Fibroblast of upper back skin (primary cell): Measurements from ENCODE around the gene GASK1B.

Experiments
- DNase-seq: peaks from one replicate; pipeline ENCODE4 v3.0.0-alpha.2; 2013

GASK1B gene

DNA sequence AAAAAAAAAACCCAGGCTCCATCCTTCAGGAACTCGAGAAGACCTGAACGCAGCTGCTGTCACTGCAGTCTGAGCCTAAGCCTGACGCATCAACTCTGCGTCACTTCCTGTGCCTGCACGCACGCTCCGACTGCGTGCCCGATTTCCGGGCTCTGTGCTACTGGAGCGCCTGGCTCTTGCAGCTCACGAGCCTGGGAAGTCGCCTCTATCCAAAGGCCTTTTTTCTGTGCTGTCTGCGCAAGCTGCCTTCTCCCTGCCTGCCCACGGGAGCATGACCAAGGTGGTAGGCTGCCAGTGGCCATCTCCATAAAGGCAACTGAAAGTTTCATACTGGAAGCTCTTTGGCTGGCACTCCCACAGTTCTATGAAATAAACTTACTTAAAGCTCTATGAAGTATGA, 9.9 kb upstream of the GASK1B start:
- DNase-seq, result no peak

DNA sequence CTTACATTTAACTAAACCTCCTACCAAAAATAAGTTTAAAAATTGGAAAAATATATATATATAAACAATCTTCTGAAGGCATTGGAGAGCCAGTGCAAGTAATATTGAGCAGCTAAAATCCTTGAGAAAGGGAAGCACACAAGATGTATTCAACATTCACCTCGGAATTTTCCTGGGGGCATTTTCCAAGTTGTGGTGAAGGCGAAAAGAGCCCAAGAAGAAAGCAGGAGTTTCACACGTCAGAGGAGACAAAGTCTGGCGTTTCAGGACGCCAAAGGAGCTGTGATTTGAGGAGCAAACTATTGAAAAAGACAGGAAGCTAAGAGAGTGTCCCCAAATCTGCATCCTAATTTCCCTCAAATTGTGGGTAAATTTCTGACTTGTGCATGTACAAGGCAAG, 9.1 kb upstream of the GASK1B start:
- DNase-seq, result no peak

DNA sequence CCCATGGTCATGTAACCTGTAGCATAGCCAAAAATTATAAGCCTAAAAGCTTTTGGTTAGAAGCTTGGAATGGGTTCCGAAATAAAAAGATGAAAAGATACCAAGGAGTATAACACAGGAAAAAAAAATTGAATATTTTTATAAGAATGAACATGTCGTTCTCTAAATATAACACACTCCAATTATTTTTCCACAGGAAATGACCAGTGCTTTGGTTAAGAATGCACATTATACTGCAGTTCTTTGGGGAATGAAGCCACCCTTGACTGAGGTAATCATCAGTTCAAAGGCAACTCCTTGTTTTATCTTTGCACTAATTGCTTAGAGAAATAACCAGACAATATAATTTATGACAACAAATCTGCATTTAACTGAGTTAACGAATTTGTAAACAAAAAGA, 6.6 kb upstream of the GASK1B start:
- DNase-seq, result no peak

DNA sequence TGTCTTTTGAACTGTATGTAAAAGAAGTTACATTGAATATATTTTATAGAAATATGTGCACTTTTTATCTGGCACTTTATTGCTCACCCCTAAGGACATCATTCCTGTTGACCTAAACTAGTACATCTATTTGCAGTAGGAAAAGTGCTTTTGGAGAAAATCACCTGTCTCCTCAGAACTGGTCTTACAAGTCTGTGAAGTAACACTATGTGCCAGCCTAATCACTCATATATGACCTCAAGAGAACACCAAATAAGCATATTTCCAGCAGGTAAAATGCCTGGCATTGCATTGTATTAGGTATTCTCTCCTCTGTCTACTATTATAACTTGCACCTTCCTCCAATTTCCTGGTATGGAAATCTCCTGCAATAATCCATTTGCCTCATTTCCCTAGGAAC, 4.0 kb upstream of the GASK1B start:
- no peak for DNase-seq

DNA sequence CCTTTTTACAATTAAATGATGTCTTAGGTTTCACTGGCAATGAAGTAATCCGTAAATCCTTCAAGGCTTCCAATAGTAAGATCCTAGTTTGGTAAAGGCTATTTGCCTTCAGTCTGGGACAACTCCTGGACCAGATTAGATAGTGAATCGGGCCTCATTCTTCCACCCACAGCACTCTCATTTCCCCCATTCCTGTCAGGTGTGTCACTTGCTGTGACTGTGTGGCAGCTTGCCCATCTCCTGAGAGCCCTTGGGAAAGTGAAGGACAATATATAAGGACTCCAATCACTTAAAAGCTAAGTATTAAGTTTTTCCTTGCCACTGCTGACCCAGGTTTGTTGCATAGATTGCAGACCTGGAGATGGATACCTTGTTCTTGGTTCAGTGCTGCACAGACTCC, 3.3 kb upstream of the GASK1B start:
- peak; percentile 41 for DNase-seq

DNA sequence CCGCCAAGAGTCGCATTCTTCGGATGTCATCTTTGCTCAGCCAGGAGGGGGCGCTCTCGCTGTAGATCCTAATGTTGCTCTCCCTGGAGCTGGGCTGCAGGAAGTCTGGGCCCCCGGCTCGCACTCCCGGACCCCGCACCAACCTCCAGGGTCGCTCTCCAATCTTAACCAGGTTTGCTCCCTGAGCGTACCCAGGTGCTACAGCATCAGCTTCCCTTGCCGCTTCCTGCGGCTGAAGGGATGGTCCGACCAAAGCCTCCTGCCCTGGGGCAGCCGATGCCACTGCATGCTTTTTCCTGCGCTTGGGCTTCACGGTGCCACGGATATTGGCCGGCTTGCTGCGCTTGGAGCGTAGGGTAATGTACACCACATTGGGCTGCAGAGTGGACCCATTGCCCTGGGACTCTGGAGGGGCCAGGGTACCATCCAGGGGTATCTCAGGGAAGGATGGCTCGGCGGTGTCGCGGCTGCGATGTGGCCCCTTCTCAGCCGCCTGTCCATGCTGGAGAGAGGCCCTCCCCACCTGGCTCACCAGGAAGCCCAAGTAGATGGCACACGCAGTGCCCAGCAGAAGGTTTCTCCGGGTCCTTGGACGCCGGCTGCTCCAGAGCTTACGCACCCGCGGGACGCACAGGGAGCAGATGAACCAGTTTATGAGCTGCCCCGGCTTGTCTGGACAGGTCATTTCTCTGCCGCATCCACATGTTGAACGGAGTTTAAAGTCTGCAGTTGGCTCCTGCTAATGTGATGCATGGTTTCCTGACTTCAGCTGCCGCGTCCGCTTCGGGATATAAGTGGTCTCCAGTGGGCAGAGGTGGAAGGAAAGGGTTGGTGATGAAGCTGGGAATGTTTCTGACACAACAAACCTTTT, 1.9 kb downstream of the GASK1B start:
- peak; percentile 58 for DNase-seq

DNA sequence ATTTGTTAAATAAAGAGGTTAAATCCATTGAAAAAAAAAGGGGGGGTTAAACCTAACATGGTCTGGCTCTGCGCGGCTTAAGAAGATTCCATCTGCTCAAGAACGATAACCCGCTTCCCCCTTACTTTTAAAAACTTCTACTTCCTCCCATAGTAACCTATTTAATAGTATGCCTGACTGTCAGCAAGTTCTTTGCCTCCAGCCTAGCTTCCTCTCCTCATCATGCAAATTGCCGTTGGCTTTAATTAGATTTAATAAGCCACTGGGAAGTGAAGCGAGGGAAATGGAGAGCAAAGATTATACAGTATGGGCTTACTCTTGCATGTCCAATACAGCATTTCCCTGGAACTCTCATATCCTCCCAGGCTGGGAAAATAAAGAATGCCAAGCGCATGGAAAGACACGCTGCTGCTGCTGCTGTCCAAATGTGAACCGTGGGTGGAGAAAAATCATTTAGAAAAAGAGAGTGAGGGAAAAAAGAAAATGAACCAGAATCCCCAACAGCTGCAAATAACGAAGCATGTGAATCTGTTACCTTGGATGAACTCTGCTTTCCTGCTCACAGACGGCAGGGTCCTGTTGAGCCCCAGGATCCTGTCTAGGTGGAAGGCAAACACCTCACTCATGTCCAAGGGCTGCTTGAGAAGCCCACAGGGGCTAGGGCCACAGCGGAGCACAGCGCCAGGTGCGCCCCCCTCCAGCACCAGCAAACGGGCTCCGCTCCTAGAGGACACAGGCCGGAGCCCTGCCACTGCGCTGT, 2.7 kb downstream of the GASK1B start:
- DNase-seq, result peak; percentile 48

DNA sequence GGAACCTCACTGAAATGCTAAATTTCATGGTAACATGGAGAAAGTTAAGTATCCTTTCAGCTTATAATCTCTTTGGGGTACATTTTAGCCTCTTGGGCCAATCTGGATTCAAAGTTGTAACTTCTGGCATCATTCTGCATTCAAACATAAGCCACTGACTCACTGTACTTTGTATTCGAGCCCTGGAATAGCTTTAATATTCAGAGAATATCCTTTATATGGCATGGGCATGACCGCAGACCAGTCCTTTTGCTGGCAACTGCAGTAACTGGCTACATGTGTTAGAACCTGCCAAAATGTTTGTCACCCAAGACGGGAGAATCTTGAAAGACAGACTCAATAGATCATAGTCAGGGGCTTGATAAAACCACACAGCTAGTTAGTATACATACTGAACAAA, 3.3 kb downstream of the GASK1B start:
- no peak for DNase-seq

DNA sequence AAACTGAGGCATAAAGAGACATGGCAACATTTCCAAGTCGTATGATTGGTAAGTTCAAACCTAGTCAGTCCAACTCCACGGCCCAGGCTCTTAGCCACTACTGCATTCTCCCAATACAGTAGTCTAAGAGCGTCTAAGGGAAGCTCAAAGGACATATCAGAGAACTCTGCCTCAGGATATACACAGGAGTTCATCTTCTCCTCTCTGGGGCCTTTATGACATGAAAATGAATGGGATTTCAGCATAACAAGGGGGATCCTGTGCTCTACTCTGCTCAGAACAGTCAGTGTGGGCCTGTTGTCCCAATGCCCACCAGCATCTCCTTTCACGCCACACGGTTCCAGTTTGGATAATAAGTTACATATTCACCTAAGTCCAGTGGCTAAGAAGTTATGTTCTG, 4.2 kb downstream of the GASK1B start:
- no peak for DNase-seq

DNA sequence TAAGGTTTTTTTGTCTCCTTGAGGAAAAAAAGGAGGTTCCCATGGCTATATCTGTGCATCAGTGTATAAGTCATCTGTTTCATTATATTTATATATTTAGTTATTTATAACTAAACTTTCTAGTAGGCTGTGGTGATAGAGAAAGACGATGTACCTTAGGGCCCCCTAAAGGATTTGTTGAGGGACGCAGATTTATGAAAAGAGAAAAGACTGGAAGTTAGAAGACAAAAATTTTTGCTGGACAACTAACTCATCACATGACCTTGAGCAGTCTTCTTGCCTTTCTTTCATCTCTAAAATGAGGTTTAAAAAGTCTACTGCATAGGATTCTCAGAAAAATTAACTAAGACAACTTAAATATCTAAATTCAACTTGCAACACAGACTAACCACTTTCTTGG, 6.1 kb downstream of the GASK1B start:
- DNase-seq, result no peak

DNA sequence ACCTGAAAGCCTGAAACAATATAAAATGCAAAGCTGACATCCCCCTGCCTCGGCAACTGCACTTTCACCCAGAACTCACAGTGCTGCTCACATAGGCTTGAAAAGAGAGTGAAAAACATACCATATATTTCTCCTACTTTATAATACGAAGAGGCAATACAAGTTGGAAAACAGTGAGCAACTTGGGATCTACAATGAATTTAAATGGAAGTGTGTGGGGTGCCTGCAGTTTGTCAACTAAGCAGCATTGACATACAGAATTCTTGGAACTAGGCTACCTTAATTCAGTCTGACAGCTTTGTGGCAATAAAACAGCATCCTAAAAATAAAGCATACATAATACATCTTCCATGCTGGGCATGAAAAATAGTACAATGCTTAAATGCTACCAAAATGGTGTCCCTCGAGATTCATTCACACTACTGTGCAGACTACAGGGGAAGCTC, 8.0 kb downstream of the GASK1B start:
- DNase-seq, result no peak

DNA sequence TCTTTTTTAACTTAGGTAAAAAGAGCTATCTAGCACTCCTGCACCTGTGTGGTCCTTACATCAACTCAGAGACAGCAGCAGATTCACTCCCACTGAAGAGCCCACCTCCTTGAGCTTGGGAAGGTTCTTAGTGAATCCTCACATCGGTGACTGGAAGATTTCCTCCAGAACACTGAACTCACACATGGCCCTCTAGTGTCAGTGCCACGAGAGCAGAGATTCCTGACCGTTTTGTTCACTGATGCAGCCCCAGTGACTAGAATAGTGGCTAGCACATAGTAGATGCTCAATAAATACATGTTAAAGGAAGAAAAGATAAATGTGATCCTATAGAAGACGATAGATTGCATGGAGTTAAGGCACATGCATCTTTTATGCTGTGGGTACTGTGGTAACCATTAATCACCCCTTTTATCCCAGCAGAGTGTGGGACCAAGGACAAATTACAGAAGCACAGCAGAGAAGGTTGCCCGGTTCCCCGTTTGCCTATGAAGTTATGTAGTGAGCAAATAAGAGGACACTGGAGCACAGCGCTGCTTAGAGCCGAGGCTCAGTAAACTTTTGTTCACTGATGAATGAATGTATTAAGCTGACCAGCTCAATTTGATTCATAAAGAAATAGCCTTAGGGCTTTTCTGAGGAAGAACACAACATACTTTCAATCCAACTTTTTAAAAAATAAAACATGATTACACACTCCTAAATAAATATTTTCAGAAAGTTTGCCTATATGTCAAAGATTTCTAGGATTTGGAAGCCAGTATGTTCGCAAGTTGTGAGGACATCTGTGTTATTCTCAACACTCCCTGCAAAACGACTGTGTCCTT, 8.7 kb downstream of the GASK1B start:
- no peak for DNase-seq

DNA sequence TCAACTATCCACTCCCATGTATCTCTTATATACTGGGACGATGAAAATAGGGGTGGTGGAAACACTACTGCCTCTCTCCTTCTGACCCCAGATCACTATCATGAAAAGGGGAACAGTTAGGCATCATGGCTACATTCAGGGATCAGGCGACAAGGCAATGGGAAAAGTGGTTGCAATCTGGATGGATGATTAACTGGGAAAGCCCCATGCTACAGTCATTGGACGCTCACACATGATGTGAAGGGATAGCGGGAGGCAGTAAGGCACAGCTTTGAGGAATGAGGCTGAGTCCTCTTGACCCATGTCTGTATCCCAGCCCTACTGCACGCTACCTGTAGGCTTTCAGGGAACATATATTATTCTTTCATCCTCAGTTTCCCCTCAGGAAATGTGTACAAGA, 10.2 kb downstream of the GASK1B start:
- DNase-seq, result no peak

DNA sequence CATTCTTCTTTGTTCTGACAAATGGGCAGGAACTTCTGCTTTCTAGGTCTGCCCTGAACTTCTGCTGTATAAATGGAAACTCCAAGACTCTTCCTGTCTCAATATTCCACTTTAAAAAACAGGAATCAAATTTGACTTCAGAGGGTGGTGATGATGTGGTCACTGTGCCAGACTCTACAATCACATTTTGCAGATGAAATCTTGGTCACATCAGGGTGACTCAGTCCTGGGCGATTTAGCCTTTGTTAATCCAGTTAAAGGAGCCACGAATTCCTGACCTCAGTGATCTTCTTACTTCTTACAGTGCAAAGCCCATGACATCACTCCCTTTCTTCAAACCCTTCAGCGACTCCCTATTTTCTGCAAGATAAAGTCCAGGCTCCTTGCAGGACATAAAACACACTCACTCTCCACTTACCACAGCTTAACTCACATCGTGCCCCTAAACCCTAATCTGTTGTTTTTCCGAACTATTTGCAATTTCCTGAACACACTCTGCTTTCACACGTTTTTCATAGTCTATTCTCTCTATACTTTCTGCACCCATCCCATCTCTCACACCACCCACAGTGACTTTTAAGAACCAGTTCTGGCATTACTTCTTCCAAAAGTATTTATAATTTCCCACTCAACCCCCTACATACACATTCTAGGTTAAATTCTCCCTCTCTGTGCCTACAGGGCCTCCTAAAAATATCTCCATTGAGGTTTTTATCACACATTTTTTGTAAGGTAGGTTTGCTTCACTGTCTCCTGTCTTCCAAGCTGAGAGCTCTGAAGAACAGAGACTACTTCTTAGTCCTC, 11.1 kb downstream of the GASK1B start:
- DNase-seq, result peak; percentile 81

DNA sequence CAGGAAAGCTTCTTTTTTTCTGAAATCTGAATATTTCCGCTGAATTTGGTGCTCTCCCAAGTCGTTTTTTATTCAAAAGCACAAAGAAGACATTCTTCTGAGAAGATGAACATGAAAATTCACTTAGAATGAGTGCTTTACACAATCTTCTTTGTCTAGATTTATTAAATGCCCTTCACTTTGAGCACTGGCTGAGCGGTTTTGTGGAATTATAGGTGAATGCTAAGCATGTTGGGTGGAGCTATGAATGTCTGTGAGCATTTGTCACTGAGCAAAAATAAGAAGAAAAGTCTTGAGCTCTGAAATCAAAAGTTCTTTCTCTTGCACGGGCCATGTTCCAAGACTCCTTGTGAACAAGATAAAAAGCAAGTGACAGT, 13.1 kb downstream of the GASK1B start:
- DNase-seq, result peak; percentile 27

DNA sequence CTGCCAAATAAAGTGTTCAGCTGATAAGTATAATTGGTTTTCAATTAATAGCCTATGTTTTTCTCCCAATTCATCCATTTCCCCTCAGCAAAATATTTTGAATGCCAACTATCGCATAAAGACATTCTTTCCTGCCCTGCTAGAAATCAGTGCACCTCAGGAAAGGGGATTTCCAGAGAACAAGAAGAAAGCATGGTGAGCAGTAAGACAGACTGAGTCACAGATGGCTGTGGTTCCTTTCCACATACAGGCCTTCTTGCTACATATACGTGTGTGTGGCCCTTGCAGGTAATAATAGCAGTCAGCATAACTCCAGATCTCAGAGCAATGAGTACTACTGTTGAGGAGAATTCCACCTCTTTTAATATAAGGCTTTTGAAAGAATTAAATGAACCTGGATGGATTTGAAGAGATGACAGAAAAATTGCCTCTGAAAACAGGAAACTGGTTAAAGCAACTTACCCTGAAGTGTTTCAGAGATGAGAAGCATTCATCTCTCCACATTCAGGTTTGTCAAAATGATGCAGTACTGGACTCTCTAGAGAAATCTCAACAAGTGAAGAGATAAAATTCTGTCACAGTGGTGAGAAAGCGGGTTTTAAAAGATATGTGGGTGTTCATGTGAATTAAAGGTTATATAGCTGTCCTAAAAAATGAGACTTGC, 13.6 kb downstream of the GASK1B start:
- peak; percentile 74 for DNase-seq

DNA sequence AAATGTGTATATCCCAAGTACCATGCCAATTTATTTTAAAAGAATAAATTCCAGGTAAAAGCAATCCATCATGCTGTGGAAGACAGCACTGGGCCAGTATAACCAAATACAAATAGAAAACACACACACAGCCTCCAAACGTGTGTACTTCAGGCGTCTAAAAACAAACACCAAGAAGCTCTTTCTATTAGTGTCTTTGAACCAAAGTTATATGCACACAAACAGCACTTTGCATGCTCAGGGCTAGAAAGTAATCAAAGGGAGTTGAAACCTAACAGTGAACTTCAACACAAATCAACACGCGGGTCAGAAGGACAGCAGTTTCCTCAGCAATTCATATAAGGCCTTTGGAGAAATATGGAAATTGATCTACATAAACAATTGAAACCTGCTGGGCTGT, 15.4 kb downstream of the GASK1B start:
- no peak for DNase-seq

DNA sequence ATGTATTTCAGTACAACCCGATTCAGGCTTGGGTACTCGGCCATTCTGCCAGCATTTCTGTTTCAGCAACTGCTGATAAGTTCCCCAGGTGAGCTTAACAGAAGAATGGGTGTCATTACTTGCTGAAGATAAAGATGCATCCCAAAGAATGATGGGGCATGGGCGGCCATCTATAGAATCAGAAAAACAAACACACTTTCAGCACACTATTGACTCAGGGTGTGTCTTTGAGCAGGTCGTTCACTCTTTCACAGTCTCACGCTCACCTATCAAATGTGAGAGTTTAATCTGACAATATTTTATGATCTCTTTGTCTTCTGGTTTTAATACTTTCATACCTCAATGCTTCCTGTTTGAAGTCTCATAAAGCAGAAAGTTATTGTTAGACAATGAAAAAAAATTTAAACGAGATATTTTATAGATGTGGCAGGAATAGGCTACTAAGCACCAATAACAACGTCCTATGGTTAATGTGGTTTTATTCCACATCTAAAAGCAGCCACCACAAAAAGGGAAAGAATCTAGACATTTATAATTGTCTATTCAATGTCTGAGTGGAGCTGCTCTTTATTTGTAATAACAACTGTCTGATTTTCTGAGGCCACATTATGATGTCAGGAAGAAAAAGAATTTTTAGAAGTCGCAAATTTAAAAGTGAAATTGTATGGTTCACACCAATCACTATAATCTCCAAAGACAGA, 17.0 kb downstream of the GASK1B start:
- DNase-seq, result peak; percentile 41

DNA sequence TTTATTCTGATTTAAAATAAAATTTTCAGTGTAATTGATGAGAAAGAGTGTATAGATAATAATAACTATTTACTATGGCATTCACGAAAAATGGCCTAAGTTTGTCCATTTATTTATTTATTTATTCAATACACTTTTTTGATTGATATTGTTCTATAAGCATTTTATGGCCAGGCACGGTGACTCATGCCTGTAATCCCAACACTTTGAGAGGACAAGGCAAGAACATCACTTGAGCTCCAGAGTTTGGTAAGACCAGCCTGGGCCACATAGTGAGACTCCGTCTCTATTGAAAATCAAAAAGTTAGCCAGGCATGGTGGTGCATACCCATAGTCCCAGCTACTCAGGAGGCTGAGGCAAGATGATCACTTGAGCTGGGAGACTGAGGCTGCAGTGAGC, 25.7 kb downstream of the GASK1B start:
- no peak for DNase-seq

DNA sequence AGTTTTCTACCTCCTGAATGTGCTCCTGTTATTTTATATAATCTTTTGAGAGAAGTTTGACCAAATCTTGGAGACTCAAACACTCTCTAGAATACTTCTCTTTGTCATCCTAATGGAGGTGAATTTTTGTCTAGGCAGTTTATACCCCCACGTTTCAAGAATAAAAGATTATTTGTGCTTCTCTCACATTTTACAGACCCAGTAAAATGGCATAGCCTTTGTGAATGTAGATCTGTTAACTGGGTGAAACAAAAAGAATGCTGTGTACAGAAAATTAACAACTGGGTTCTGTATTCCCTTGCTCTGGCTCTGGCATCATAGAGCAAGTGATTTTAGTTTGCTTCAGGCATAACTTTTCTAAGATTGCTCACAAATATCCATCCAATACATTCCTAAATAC, 26.1 kb downstream of the GASK1B start:
- DNase-seq, result no peak

DNA sequence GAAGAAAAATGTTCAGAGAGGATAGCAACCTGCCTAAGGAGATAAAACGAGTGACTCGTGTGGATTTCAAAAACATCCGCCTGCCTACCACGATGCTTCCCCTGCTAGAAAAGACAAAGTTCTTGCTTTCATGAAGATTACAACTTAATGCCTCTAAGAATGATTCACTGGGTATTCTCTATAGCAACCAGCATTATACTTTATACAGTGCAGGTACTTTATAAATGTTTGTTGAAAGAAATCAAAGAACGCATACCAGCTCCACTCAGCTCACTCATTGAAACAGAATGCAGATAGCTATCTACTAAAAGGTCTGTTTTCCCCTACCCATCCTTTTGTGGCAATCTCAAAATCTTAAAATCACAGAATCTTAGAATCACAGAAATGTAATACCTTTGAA, 33.7 kb downstream of the GASK1B start:
- peak; percentile 14 for DNase-seq
